Stimulated activated effector memory CD8-positive, alpha-beta T cell treated with anti-CD3 and anti-CD28 coated beads, Interleukin-12 subunit alpha, Interleukin-12 subunit beta, amount 100 ng/mL, for 72 hours (primary cell): ENCODE data around the gene POU4F1.
"Not testable (repeated sequence)": the region's sequence is repeated elsewhere in the genome, so short reads cannot be mapped to it uniquely, and the experiment has no call there.

Experiments
- ATAC-seq: fragments of 150-1000 bp; cut with Tn5 transposase; 2 replicates; pipeline ENCODE4 v1.10.0; 2021
- DNase-seq, 2 donors: peaks; one replicate each; pipeline ENCODE4 v3.0.0; 2021 to 2022; ENCODE audit warnings: low spot score in 2 of 2
- H3K27ac Mint-ChIP-seq: one replicate; pipeline ENCODE4 v1.8.0; 2022; ENCODE audit warnings: mild to moderate bottlenecking, mixed read lengths
- H3K36me3 Mint-ChIP-seq: one replicate; pipeline ENCODE4 v1.8.0; 2022; ENCODE audit warnings: mild to moderate bottlenecking, mixed read lengths
- H3K4me1 Mint-ChIP-seq: one replicate; pipeline ENCODE4 v1.8.0; 2022; ENCODE audit warnings: mixed read lengths
- H3K4me3 Mint-ChIP-seq: one replicate; pipeline ENCODE4 v1.8.0; 2022; ENCODE audit warnings: mild to moderate bottlenecking, mixed read lengths
- H3K9me3 Mint-ChIP-seq: one replicate; pipeline ENCODE4 v1.8.0; 2022; ENCODE audit warnings: mixed read lengths

POU4F1 gene

GRCh38 chr13:78603240-78603957 is at the start of gene POU4F1:
Gene POU4F1 (minus strand): TSS chr13:78603552. CDS start chr13:78603326, 226 bp downstream.
- H3K4me3 Mint-ChIP-seq, result peak within 1 kb of the TSS; percentile 86
- ATAC-seq, result peak; percentile 87
- no peaks in the 10 kb centered on the region for H3K9me3 Mint-ChIP-seq
- H3K27ac Mint-ChIP-seq, result peak within 1 kb of the TSS; percentile 89
- peaks cover 5% of the 10 kb centered on the region for H3K36me3 Mint-ChIP-seq
- peak; percentile 34 to 73 for DNase-seq
- H3K4me1 Mint-ChIP-seq, result peaks cover 48% of the 10 kb centered on the region

- ATAC-seq (no peak), DNase-seq (no peak)
- Mint-ChIP-seq H3K4me3 (no peak overlapping the region), H3K4me1 (peaks cover 14% of the 10 kb centered on the region), H3K9me3 (no peaks in the 10 kb centered on the region), H3K27ac (no peak overlapping the region), H3K36me3 (peaks cover 11% of the 10 kb centered on the region)
Measured at GRCh38 chr13:78652651-78653050, 49.3 kb upstream of the POU4F1 start.

GRCh38 chr13:78650717-78651083 is 47.3 kb upstream of the POU4F1 start:
- no peak overlapping the region for H3K4me3 Mint-ChIP-seq
- peak; percentile 76 for ATAC-seq
- peaks cover 3% of the 10 kb centered on the region for H3K36me3 Mint-ChIP-seq
- H3K27ac Mint-ChIP-seq, result no peak overlapping the region
- peaks cover 10% of the 10 kb centered on the region for H3K4me1 Mint-ChIP-seq
- H3K9me3 Mint-ChIP-seq, result no peaks in the 10 kb centered on the region
- no peak for DNase-seq

GRCh38 chr13:78649997-78650716 is 46.8 kb upstream of the POU4F1 start:
- Mint-ChIP-seq H3K9me3 (no peaks in the 10 kb centered on the region), H3K4me3 (no peak overlapping the region), H3K4me1 (peaks cover 4% of the 10 kb centered on the region), H3K27ac (no peak overlapping the region), H3K36me3 (no peaks in the 10 kb centered on the region)
- DNase-seq, result no peak
- no peak for ATAC-seq

- not testable (repeated sequence) for H3K4me3 Mint-ChIP-seq, H3K9me3 Mint-ChIP-seq, ATAC-seq, H3K27ac Mint-ChIP-seq, H3K4me1 Mint-ChIP-seq, DNase-seq
- H3K36me3 Mint-ChIP-seq, result peaks cover 24% of the 10 kb centered on the region
Measured at GRCh38 chr13:78647109-78647678, 43.8 kb upstream of the POU4F1 start.

- Mint-ChIP-seq H3K4me3 (no peak overlapping the region), H3K9me3 (no peaks in the 10 kb centered on the region), H3K36me3 (peaks cover 98% of the 10 kb centered on the region), H3K27ac (no peak overlapping the region), H3K4me1 (peaks cover 12% of the 10 kb centered on the region)
- DNase-seq (no peak), ATAC-seq (peak; percentile 31)
Measured at GRCh38 chr13:78638216-78638615, 34.9 kb upstream of the POU4F1 start.

- no peak overlapping the region for H3K27ac Mint-ChIP-seq
- DNase-seq (no peak), ATAC-seq (no peak)
- H3K36me3 Mint-ChIP-seq, result peaks cover 98% of the 10 kb centered on the region
- H3K4me3 Mint-ChIP-seq, result no peak overlapping the region
- H3K4me1 Mint-ChIP-seq, result peaks cover 12% of the 10 kb centered on the region
- H3K9me3 Mint-ChIP-seq, result no peaks in the 10 kb centered on the region
Measured at GRCh38 chr13:78636495-78636894, 33.1 kb upstream of the POU4F1 start.

- H3K36me3 Mint-ChIP-seq, result peaks cover 86% of the 10 kb centered on the region
Measured at GRCh38 chr13:78632996-78633395, 29.6 kb upstream of the POU4F1 start.

GRCh38 chr13:78631077-78631476 is 27.7 kb upstream of the POU4F1 start:
- DNase-seq (no peak), ATAC-seq (no peak)
- Mint-ChIP-seq H3K4me3 (no peak overlapping the region), H3K27ac (no peak overlapping the region), H3K36me3 (peaks cover 74% of the 10 kb centered on the region), H3K4me1 (no peaks in the 10 kb centered on the region), H3K9me3 (no peaks in the 10 kb centered on the region)

More at GRCh38 chr13:78632996-78633395, 29.6 kb upstream of the POU4F1 start:
- H3K4me1 Mint-ChIP-seq, result peaks cover under 1% of the 10 kb centered on the region
- no peak overlapping the region for H3K4me3 Mint-ChIP-seq
- H3K27ac Mint-ChIP-seq, result no peak overlapping the region
- ATAC-seq (no peak), DNase-seq (no peak)
- H3K9me3 Mint-ChIP-seq, result no peaks in the 10 kb centered on the region

- DNase-seq (no peak), ATAC-seq (no peak)
- Mint-ChIP-seq H3K27ac (no peak overlapping the region), H3K4me1 (no peaks in the 10 kb centered on the region), H3K9me3 (no peaks in the 10 kb centered on the region), H3K36me3 (peaks cover 69% of the 10 kb centered on the region), H3K4me3 (no peak overlapping the region)
Measured at GRCh38 chr13:78630511-78630910, 27.2 kb upstream of the POU4F1 start.

- DNase-seq, result no peak
- no peak overlapping the region for H3K27ac Mint-ChIP-seq
- no peaks in the 10 kb centered on the region for H3K9me3 Mint-ChIP-seq
- peaks cover 47% of the 10 kb centered on the region for H3K36me3 Mint-ChIP-seq
- no peak overlapping the region for H3K4me3 Mint-ChIP-seq
- no peaks in the 10 kb centered on the region for H3K4me1 Mint-ChIP-seq
- ATAC-seq, result no peak
Measured at GRCh38 chr13:78625384-78625783, 22.0 kb upstream of the POU4F1 start.

GRCh38 chr13:78623132-78623531 is 19.8 kb upstream of the POU4F1 start:
- Mint-ChIP-seq H3K4me3 (no peak overlapping the region), H3K36me3 (peaks cover 41% of the 10 kb centered on the region), H3K4me1 (no peaks in the 10 kb centered on the region), H3K27ac (no peak overlapping the region), H3K9me3 (no peaks in the 10 kb centered on the region)
- DNase-seq (no peak), ATAC-seq (no peak)

- DNase-seq, result no peak
- Mint-ChIP-seq H3K4me1 (no peaks in the 10 kb centered on the region), H3K9me3 (no peaks in the 10 kb centered on the region), H3K4me3 (no peak overlapping the region), H3K27ac (no peak overlapping the region), H3K36me3 (peaks cover 53% of the 10 kb centered on the region)
- no peak for ATAC-seq
Measured at GRCh38 chr13:78620936-78621470, 17.7 kb upstream of the POU4F1 start.

- DNase-seq (no peak), ATAC-seq (no peak)
- no peaks in the 10 kb centered on the region for H3K9me3 Mint-ChIP-seq
- H3K27ac Mint-ChIP-seq, result no peak overlapping the region
- H3K4me1 Mint-ChIP-seq, result no peaks in the 10 kb centered on the region
- H3K4me3 Mint-ChIP-seq, result no peak overlapping the region
- H3K36me3 Mint-ChIP-seq, result peaks cover 54% of the 10 kb centered on the region
Measured at GRCh38 chr13:78618411-78618810, 15.1 kb upstream of the POU4F1 start.

- Mint-ChIP-seq H3K36me3 (peaks cover 16% of the 10 kb centered on the region), H3K9me3 (no peaks in the 10 kb centered on the region), H3K4me3 (no peak overlapping the region), H3K27ac (no peak overlapping the region), H3K4me1 (peaks cover 30% of the 10 kb centered on the region)
- DNase-seq (no peak), ATAC-seq (no peak)
Measured at GRCh38 chr13:78611040-78611439, 7.7 kb upstream of the POU4F1 start.
